HepG2 (cell line): ENCODE data around the gene GRM1. TPM values are rescaled to one million over a fixed set of nuclear protein-coding genes. Genes with fewer than 3 reads are reported as not detected.

Experiments used
- CEBPB ChIP-seq: IDR thresholded peaks from 2 replicates; pipeline ENCODE4 v1.6.1; 2011; ENCODE audit warnings: low read depth, low read length, improper control_type of control experiment, borderline replicate concordance
- EHMT2 ChIP-seq: fragments of 200-600 bp; sonication (generic); IDR thresholded peaks from 2 replicates; pipeline ENCODE4 v1.7.0; 2017; ENCODE audit warnings: antibody characterized with exemption, low read depth, low read length, borderline replicate concordance
- FIP1L1 ChIP-seq: fragments of 200-400 bp; formaldehyde crosslinking; IDR thresholded peaks from 2 replicates; pipeline ENCODE4 v1.6.1; 2018; ENCODE audit warnings: low read depth, mild to moderate bottlenecking, low read length, moderate library complexity, borderline replicate concordance; ENCODE audit not compliant: insufficient read depth
- ISL2 ChIP-seq: sonication (generic); formaldehyde crosslinking; IDR thresholded peaks from 2 replicates; pipeline ENCODE4 v1.5.0; 2020; ENCODE audit warnings: missing genetic modification reagents
- KDM5B ChIP-seq: sonication (generic); formaldehyde crosslinking; IDR thresholded peaks from 2 replicates; pipeline ENCODE4 v1.4.0; 2020; ENCODE audit warnings: missing genetic modification reagents, mild to moderate bottlenecking, borderline replicate concordance
- MAFF ChIP-seq: IDR thresholded peaks from 2 replicates; pipeline ENCODE4 v1.6.1; 2011; ENCODE audit warnings: low read depth, low read length, improper control_type of control experiment
- MEIS2 ChIP-seq: sonication (generic); formaldehyde crosslinking; IDR thresholded peaks from 2 replicates; pipeline ENCODE4 v1.9.0; 2021; ENCODE audit warnings: mild to moderate bottlenecking, missing genetic modification reagents
- NR3C1 ChIP-seq: sonication (generic); formaldehyde crosslinking; IDR thresholded peaks from 2 replicates; pipeline ENCODE4 v1.4.0; 2020; ENCODE audit warnings: missing genetic modification reagents
- ONECUT2 ChIP-seq: sonication (generic); formaldehyde crosslinking; IDR thresholded peaks from 2 replicates; pipeline ENCODE4 v1.4.0; 2020; ENCODE audit warnings: missing genetic modification reagents
- SETDB1 ChIP-seq: sonication (generic); formaldehyde crosslinking; IDR thresholded peaks from 2 replicates; pipeline ENCODE4 v1.5.1; 2020; ENCODE audit warnings: missing genetic modification reagents, mild to moderate bottlenecking, borderline replicate concordance
- SIX1 ChIP-seq: sonication (generic); formaldehyde crosslinking; IDR thresholded peaks from 2 replicates; pipeline ENCODE4 v1.4.0; 2020; ENCODE audit warnings: missing genetic modification reagents, borderline replicate concordance
- SMAD3 ChIP-seq: sonication (generic); formaldehyde crosslinking; IDR thresholded peaks from 2 replicates; pipeline ENCODE4 v1.4.0; 2020; ENCODE audit warnings: missing genetic modification reagents
- SMC3 ChIP-seq: IDR thresholded peaks from 2 replicates; pipeline ENCODE4 v1.6.1; 2011; ENCODE audit warnings: low read length, improper control_type of control experiment
- SOX5 ChIP-seq: IDR thresholded peaks from 2 replicates; pipeline ENCODE4 v1.6.1; 2016; ENCODE audit warnings: borderline replicate concordance
- ZNF20 ChIP-seq: sonication (generic); formaldehyde crosslinking; IDR thresholded peaks from 2 replicates; pipeline ENCODE4 v1.4.0; 2020; ENCODE audit warnings: mild to moderate bottlenecking, moderate library complexity, missing genetic modification reagents
- ZNF329 ChIP-seq: sonication (generic); formaldehyde crosslinking; IDR thresholded peaks from 2 replicates; pipeline ENCODE4 v1.9.0; 2021; ENCODE audit warnings: low read depth, mild to moderate bottlenecking, missing genetic modification reagents
- ZNF34 ChIP-seq: sonication (generic); formaldehyde crosslinking; IDR thresholded peaks from 2 replicates; pipeline ENCODE4 v1.4.0; 2020; ENCODE audit warnings: mild to moderate bottlenecking, missing genetic modification reagents, borderline replicate concordance
- ZNF432 ChIP-seq: sonication (generic); formaldehyde crosslinking; IDR thresholded peaks from 2 replicates; pipeline ENCODE4 v1.5.0; 2020; ENCODE audit warnings: missing genetic modification reagents, mild to moderate bottlenecking, borderline replicate concordance
- ZNF451 ChIP-seq: sonication (generic); formaldehyde crosslinking; IDR thresholded peaks from 2 replicates; pipeline ENCODE4 v1.5.0; 2020; ENCODE audit warnings: mild to moderate bottlenecking, missing genetic modification reagents
- polyA plus RNA-seq, 8 experiments: library from polyadenylated mRNA; depleted of rRNA in 3 of 8; stranded (reverse) in 7 of 8; unstranded in 1 of 8; fragments of >200 nt; fragmentation: Illumina TruSeq in 4 of 8; extraction: Trizol in 4 of 8; gene quantifications; 2 replicates each; pipeline versions ENCODE4 v1.2.1 to v1.2.3, GENCODE V29; 2011 to 2016; ENCODE audit warnings: low read depth in 4 of 8, missing spikeins in 1 of 8, mixed read lengths in 1 of 8; ENCODE audit not compliant: insufficient read depth in 1 of 8
- total RNA-seq, 5 experiments: library from RNA; depleted of rRNA; stranded (reverse); fragments of >200 nt; fragmentation: Illumina TruSeq; extraction: Trizol; gene quantifications; 2 replicates each; pipeline ENCODE4 v1.2.3, GENCODE V29; 2016; ENCODE audit warnings: low read depth in 1 of 5
- TF ChIP-seq, protein P1 (sequence below): sonication (generic); formaldehyde crosslinking; conservative IDR thresholded peaks from 2 replicates; pipeline ENCODE4 v1.4.0; 2020; ENCODE audit warnings: missing genetic modification reagents
- TF ChIP-seq, protein P2 (sequence below): sonication (generic); formaldehyde crosslinking; IDR thresholded peaks from 2 replicates; pipeline ENCODE4 v1.8.0; 2023; ENCODE audit warnings: mild to moderate bottlenecking, missing genetic modification reagents
- TF ChIP-seq, protein P3 (sequence below): IDR thresholded peaks from 2 replicates; pipeline ENCODE4 v1.6.1; 2016; ENCODE audit warnings: mild to moderate bottlenecking
- TF ChIP-seq, protein P4 (sequence below): sonication (generic); formaldehyde crosslinking; IDR thresholded peaks from 2 replicates; pipeline ENCODE4 v1.4.0; 2020; ENCODE audit warnings: missing genetic modification reagents
- TF ChIP-seq, protein P5 (sequence below): sonication (generic); formaldehyde crosslinking; IDR thresholded peaks from 2 replicates; pipeline ENCODE4 v1.9.0; 2021; ENCODE audit warnings: missing genetic modification reagents, borderline replicate concordance

Gene GRM1
- total and polyA plus RNA-seq, 2 of the 13 experiments (the other 11 are each of a cell fraction or from before 2014, with no cell fraction given) = 0.09 TPM; not detected in 1

DNA sequence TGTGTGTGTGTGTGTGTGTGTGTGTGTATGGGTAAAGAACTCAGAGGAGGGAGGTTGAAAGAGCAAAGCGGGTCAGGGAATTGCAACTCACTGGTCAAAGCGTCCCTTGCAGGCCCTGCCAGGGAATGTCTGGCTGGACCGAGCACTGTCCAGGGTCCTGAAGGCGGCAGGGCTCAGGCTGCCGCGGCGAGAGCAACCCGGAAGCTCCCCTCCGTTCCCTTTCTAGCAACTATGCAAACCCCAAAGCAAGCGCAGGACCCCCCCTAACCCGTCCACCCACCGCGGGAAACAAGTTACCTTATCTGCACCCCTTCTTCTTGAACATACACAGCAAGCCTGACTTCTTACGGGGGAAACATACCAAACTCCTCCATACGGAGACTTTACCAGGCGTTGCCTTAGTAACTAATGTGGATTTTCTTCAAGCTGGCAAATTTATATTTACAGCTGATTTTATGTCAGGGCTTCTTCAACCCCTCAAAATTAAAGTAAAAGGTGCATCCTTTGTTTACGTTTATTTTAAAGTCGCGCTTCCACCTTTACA is 538 bp upstream of the GRM1 start (continued):
- TF ChIP-seq, protein P1, sequence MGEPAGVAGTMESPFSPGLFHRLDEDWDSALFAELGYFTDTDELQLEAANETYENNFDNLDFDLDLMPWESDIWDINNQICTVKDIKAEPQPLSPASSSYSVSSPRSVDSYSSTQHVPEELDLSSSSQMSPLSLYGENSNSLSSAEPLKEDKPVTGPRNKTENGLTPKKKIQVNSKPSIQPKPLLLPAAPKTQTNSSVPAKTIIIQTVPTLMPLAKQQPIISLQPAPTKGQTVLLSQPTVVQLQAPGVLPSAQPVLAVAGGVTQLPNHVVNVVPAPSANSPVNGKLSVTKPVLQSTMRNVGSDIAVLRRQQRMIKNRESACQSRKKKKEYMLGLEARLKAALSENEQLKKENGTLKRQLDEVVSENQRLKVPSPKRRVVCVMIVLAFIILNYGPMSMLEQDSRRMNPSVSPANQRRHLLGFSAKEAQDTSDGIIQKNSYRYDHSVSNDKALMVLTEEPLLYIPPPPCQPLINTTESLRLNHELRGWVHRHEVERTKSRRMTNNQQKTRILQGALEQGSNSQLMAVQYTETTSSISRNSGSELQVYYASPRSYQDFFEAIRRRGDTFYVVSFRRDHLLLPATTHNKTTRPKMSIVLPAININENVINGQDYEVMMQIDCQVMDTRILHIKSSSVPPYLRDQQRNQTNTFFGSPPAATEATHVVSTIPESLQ (CRISPR knock-in tag) = peak; percentile 96; the same call in 1 of the 2 replicates
- TF ChIP-seq ZNF329 (CRISPR knock-in tag) = peak; percentile 78
- TF ChIP-seq FIP1L1 = no peak
- TF ChIP-seq, protein P2, sequence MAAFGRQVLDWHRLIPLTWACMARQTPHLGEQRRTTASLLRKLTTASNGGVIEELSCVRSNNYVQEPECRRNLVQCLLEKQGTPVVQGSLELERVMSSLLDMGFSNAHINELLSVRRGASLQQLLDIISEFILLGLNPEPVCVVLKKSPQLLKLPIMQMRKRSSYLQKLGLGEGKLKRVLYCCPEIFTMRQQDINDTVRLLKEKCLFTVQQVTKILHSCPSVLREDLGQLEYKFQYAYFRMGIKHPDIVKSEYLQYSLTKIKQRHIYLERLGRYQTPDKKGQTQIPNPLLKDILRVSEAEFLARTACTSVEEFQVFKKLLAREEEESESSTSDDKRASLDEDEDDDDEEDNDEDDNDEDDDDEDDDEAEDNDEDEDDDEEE (CRISPR knock-in tag) = no peak
- TF ChIP-seq, protein P3, sequence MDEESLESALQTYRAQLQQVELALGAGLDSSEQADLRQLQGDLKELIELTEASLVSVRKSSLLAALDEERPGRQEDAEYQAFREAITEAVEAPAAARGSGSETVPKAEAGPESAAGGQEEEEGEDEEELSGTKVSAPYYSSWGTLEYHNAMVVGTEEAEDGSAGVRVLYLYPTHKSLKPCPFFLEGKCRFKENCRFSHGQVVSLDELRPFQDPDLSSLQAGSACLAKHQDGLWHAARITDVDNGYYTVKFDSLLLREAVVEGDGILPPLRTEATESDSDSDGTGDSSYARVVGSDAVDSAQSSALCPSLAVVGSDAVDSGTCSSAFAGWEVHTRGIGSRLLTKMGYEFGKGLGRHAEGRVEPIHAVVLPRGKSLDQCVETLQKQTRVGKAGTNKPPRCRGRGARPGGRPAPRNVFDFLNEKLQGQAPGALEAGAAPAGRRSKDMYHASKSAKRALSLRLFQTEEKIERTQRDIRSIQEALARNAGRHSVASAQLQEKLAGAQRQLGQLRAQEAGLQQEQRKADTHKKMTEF (CRISPR knock-in tag) = peak; percentile 43; the same call in 1 of the 2 replicates
- peak; percentile 85; the same call in 1 of the 2 replicates for TF ChIP-seq ZNF451 (CRISPR knock-in tag)
- TF ChIP-seq, protein P4, sequence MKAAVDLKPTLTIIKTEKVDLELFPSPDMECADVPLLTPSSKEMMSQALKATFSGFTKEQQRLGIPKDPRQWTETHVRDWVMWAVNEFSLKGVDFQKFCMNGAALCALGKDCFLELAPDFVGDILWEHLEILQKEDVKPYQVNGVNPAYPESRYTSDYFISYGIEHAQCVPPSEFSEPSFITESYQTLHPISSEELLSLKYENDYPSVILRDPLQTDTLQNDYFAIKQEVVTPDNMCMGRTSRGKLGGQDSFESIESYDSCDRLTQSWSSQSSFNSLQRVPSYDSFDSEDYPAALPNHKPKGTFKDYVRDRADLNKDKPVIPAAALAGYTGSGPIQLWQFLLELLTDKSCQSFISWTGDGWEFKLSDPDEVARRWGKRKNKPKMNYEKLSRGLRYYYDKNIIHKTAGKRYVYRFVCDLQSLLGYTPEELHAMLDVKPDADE (CRISPR knock-in tag) = peak; percentile 94
- no peak for TF ChIP-seq ZNF34 (CRISPR knock-in tag)
- TF ChIP-seq SETDB1 = no peak
- no peak for TF ChIP-seq MAFF
- peak; percentile 87 for TF ChIP-seq ISL2 (CRISPR knock-in tag)
- peak; percentile 81; the same call in 1 of the 2 replicates for TF ChIP-seq EHMT2
- peak; percentile 98 for TF ChIP-seq MEIS2 (CRISPR knock-in tag)
- TF ChIP-seq ZNF20 (CRISPR knock-in tag) = no peak
- peak; percentile 86; the same call in 1 of the 2 replicates for TF ChIP-seq KDM5B (CRISPR knock-in tag)
- TF ChIP-seq ZNF432 (CRISPR knock-in tag) = no peak
- TF ChIP-seq CEBPB = no peak
- TF ChIP-seq SIX1 = peak; percentile 53; the same call in 1 of the 2 replicates
- TF ChIP-seq SMAD3 (CRISPR knock-in tag) = peak; percentile 96
- TF ChIP-seq ONECUT2 = peak; percentile 77
- TF ChIP-seq SMC3 = no peak
- TF ChIP-seq SOX5 (CRISPR knock-in tag) = peak; percentile 40; the same call in 1 of the 2 replicates
- TF ChIP-seq, protein P5, sequence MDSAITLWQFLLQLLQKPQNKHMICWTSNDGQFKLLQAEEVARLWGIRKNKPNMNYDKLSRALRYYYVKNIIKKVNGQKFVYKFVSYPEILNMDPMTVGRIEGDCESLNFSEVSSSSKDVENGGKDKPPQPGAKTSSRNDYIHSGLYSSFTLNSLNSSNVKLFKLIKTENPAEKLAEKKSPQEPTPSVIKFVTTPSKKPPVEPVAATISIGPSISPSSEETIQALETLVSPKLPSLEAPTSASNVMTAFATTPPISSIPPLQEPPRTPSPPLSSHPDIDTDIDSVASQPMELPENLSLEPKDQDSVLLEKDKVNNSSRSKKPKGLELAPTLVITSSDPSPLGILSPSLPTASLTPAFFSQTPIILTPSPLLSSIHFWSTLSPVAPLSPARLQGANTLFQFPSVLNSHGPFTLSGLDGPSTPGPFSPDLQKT = no peak; the same call in 1 of the 2 replicates
- TF ChIP-seq NR3C1 (CRISPR knock-in tag) = no peak
